Activated CD8-positive, alpha-beta memory T cell treated with anti-CD3 and anti-CD28 coated beads, Interleukin-2, amount 50 U/mL, for 1 hour (primary cell): ENCODE data around the gene ADAMTS2.

Experiments
- DNase-seq: peaks from one replicate; pipeline ENCODE4 v3.0.0-alpha.2; 2020; ENCODE audit errors: extremely low read depth

Gene ADAMTS2

DNA sequence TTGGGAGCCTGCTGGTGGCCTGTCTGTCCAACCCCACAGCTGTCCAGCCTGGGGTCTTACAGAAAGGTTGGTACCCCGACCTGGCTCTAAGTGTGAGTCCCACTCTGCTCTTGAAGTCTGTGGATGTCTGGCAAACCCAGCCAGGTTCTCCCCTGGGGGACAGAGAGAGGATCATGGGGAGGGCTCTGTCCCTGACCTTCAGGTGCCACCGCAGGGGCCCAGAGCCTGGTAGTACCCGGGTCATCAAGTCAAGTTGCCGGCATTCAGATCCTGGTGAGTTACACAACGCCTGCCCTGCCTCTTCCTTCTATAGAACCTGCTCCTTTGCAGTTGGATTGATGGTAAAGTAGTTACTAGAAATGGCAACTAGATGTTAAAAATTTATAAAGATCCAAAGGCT, 66.7 kb downstream of the ADAMTS2 start:
- DNase-seq = no peak

DNA sequence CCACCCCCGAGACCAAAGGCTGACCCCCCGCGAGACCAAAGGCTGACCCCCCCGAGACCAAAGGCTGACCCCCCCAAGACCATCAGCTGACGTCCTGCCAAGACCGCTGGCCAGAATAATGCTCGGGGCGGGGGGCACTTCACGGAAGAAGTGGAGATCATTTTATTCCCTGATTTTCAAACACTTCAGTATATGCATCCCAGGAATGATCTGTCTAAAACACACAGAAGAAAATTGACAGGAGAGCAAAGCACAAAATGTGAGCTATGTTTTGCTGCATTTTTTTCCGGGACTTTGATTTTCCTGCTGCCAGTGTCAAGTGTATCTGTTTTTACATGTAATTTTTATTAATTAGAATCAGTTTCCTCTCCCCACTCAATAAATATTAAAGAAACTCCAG, 67.1 kb downstream of the ADAMTS2 start:
- DNase-seq = no peak

DNA sequence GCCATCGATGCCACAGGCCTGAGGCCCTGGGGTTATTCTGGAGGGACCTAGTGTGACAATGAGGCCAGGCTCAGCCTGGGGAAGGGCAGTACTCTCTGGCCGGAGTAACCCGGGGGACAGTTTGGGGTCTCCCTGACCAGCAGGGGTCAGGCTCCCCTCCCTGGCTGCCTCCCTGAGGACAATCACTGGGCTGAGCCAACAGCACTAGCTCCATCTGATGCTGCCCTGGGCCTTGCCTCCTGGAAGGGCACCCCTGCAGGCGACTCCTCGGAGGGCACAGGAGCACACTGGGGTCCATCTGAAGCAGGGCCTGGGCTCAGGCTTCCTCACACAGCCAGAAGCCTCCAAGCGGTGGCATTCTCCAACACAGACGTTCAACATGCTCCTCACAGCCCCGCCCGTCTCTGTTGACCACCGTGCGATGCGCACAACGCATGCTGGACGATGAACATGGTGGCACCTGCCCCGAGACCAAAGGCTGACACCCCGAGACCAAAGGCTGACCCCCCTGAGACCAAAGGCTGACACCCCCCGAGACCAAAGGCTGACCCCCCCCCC, 68.3 kb downstream of the ADAMTS2 start:
- DNase-seq = no peak

DNA sequence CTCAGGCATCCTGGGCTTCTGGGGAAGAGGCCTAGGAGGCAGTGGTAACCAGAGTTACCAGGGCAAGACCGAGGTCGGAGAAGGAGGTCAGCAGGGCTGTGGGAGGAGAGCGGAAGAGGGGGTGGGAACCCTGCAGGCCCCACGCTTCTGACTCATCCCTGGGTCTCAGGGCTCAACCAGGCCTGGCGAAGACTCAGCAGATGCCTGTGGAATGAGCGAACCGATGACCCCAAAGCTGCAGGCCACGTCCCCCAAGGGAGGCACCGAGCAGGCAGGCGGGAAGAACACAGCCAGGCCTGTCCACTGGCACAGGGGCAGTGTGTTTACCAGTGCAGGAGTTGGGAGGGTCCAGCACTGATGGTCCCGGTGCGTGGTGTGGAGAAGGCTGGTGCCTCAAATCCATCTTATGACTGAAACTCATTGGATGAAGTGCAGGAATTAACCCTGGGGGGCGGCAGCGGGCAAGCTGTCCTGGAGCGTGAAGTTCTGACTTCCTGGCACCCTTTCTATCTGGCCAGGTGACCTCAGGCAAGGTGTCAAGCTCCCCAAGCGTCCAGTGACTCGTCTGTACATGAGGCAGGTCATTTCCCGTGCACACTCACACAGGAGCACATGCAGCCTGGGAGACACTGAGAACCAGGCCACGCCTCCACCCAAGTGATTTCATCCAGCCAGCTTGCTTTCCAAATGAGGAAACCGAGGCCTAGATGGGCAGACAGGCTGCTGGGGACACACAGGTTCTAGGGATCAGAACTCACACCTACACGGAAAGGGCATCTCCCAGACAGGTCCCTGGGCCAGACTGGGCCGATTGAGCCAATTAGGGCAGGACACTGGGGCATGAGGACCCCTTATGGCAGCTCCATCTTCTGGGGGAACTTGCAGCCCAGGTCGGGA, 69.1 kb downstream of the ADAMTS2 start:
- DNase-seq = no peak

DNA sequence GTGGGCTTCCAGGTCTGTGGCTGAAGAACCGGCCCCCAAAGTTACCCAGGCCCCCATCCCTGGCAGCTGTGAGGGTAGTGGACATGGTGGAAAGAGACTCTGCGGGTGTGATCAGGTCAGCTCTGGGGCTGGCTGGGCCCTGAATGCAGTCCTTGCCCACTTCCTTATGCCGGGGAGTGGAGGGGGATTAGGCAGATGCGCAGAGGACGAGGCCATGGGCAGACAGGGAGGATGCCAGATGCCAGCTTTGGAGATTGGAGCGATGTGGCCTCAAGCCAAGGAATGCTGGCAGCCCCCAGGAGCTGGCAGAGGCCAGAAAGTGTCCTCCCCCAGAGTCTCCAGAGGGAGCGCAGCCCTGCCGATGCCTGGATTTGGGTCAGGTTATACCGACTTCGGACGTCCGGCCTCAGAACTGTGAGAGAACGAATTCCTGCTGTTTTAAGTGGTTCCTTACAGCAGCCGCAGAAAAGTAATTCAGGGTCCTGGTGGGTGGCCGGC, 69.8 kb downstream of the ADAMTS2 start:
- no peak for DNase-seq

DNA sequence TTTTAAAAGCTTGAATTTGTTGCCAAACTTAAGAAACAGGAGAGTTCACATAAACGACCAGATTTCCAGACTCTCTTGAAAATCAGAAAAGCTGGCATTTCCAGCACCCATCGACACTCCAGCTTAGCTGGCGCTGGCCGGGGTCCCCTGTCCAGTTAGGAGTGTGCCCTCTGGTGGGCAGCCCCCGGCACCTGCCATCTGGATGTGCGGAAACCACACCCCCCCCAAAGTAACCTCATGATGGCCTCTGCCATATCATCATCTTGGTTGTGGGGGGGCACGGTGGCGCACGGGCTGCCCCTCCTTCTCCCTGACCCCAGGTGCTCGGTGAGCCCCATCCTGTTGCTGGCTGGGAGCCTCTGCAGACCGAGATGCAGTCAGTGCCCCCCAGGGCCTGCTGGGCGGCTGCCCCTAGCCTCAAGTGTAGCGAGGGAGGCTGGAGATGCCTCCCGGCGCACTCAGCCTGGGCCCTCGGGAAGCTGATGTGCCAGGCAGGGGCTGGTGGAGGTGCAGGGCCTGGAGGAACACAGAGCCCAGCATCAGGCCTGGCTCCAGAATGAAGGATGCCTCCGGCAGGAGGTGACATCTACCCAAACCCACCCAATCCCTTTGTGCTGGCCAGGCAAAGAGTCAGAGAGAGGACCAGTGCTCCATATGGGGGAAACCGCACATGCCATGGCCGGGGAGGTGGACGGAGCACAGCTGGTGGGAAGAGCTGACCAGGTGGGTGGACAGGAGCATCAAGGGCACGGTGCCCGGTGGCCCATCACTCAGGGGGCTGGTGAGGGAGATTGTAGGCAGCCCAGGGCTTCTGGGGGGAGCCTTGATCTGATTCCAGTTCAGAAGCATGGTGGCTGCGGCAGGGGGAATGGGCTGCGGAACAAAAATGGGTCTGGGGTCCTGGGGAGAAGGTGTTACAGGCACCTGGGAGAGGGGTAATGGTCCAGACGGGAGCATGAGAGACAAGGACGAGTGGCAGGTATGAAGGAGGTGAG, 70.6 kb downstream of the ADAMTS2 start:
- DNase-seq = no peak

DNA sequence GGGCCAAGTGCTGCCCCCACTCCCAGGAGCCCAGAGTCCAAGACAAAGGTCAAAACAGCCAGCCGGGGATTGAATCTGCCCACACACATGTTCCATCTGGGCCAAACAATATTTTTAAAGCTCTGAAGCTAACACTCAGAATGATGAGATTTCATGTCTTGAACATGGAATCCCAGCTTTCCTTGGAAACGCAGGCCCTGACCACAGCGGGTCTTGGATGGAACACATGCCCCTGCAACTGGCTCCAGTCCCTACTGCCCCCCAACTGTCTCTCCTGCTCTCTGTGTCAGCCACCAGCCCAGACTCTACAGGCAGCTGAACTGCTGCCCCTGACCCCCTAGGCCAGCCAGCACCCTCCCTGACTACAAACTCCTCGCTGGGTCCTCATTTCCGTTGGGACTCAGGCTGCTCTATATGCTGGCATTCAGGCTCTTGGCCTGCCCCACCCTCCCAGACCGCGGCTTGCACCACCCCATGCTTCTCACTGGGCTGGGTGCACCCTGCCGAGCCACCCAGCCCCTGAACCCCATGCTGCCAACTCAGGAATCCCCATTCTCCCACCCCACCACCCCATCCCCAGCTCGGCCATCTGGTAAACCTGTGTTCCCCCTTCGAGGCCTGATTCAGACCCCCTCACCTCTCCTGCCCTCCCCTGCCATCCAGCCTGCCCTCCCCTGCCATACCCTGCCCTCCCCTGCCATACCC, 71.7 kb downstream of the ADAMTS2 start:
- no peak for DNase-seq

DNA sequence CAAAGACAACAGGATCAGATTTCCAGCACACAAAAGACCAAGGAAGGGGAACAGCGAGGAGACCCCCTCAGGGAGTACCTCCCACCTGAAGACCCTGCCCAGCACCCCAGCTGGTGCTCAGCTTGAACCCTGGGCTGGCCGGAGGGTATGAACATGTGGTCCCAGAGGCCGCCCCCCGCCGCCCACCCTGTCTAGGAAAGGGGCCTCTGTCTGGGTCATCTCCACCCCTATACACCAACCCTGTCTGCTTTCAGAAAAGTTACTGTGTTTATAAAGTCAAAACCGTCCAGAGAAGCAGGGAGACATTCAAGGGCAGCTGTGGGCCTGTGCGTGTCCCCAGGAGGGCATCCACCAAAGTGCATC, 72.2 kb downstream of the ADAMTS2 start:
- DNase-seq = no peak

DNA sequence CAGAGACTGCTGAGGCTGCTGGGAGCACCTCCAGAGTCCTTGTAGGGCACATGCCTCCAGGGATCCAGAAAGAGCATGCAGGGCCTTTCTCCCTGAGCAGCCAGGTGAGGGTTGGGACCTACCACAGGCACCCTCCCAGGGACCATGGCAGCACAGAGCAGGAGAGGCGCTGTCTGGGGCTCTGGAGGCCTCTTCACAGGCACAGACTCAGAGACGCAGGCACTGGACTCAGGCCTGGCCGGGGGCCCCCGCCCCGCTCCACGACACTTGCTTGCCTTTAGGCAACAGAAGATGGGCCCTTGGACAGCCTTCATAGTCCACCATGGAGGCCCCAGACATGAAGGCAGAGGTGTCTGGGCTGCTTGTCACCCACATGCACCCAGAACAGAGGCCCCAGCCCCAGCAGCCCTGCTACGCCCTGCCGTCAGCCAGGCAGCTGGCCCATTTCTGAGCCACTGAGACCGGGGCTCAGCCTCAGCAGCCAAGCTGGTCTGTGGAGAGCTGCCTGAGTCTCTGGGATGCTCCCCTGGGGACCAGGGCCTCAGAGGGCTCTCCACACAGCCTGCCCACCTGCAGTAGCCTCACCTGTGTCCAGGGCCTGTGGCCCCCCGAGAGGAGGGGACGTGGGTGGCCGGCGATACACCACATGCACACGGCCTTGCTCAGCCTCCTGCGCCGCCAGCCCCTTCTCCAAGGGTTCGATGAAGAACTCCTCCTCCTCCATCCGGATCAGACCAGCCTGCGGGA, 72.8 kb downstream of the ADAMTS2 start:
- DNase-seq = no peak

DNA sequence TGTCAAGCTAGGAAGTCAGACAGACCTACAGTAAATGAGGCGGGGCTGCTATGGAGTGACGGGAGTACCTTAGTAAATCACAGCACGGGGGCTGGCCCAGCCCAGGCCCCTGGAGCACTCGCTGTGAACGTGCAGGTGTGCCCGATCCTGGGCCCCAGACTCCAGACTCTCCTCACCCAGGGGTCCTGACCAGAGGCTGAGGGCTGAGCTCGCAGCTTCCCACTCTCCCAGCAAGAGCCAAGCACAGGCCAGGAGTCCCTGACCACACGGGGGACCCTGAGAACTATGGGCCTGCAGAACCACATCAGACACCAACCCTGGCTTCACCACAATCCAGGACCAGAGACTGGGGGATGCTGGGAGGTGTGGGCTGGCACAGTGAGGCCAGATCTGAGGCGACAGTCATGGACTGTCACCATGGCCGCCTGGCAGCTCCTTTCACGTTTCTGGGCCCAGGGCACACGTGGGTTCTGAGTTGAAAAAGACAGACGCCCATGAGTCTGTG, 73.4 kb downstream of the ADAMTS2 start:
- DNase-seq = no peak

DNA sequence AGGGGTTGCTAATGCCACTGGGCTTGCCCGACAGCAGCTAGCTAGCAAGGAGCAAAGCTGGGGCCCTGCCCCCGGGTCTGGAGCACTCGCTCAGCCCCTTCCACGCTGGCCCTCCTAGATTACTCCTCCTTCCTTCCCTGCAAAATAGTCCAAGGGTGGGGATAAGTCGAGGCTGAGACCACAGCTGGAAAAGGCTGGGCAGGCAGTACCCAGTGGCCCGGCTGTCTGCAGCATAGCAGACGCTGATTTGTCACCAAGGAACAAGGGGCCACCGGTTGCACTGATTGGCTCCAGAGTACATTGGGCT, 73.9 kb downstream of the ADAMTS2 start:
- DNase-seq = no peak

DNA sequence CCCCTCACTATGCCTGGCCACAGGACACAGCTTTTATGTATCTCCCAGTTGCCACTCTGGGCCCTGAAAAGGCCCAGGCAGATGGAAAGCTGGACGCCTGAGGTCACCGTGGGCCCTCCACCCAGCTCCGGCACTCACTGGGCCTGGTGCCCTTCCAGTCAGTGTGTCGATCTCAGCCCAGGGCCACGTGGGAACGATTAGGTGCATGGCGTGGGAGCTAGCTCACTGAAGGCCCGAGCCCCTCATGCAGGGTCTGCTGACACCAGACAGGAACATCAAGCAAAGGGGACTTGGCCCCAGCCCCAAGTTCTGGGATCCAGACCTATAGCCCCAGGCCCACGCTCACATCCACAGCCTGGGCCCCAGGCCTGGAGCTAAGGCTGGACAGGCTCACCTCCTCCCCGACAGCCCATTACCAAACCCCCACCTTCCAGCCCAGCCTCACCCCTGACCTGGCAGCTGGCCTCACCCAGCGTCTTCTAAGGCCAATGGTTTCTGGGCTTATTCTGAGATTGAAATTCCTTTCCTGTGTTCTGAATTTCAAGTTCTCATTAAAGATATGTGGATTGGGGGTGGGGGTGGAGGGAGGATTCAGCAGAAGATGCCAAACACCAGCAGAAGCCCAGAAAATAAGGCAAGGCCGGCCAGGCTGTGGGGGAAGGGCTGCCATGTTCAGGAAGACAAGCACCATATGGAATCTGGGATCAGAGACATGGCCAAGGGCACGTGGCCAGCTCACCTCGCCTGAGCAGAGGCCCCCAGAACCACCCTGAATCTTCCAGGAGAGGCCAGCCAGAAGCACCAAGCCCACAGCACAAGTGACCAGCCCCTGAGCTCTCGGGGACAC, 74.5 kb downstream of the ADAMTS2 start:
- no peak for DNase-seq

DNA sequence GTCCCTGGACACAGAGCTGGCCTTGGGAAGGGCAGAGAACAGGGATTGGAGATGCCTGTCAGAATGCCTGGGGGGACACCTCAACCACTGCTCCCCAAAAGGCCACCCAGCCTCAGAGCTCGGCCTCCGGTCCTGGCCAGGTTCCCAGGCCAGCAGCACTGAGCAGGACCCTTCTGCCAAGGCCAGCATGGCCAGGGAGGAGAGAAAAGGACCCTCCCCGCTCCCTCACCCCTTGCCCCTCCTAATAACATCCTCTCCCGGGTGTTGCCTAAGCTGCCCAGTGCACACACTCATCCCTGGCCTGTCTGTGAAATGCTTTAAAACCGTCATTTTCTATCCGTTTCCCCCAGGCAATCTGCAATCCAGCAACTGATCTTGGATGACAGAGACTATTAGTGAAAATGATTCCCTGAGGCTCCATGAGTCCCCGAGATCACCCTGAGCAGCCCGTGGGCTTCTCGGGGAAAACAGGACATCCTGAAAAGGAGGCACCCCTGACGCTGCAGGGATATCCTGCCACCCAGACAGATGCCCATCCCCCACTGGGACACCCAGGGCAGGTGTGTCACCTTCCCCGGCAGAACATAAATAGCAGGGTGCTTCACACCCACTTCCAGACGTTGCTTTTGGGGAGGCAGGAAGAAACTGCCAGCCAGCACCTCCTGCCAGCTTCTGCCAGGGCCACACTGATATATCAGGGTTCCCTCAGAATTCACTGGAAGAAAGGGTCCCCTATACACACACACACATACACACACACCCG, 75.3 kb downstream of the ADAMTS2 start:
- no peak for DNase-seq

DNA sequence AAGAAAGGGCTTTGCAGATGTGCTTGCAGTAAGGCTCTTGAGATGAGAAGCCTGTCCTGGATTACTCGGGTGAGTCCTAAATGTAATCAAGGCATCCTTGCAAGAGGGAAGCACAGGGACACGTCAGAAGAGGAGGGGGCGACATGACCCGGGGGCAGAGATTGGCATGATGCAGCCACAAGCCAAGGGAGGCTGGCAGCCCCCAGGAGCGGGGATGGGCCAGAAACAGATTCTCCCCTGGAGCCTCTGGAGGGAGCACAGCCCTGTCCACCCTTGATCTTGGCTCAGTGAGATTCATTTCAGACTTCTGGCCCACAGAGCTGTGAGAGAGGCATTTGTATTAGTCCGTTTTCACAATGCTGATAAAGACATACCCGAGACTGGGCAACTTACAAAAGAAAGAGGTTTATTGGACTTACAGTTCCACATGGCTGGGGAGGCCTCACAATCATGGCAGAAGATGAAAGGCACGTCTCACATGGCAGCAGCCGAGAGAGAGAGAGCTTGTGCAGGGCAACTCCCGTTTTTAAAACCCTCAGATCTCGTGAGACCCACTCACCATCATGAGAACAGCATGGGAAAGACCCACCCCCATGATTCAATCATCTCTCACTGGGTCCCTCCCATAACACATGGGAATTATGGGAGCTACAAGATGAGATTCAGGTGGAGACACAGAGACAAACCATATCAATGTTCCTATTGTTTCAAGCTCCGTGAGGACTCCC, 76.1 kb downstream of the ADAMTS2 start:
- no peak for DNase-seq

DNA sequence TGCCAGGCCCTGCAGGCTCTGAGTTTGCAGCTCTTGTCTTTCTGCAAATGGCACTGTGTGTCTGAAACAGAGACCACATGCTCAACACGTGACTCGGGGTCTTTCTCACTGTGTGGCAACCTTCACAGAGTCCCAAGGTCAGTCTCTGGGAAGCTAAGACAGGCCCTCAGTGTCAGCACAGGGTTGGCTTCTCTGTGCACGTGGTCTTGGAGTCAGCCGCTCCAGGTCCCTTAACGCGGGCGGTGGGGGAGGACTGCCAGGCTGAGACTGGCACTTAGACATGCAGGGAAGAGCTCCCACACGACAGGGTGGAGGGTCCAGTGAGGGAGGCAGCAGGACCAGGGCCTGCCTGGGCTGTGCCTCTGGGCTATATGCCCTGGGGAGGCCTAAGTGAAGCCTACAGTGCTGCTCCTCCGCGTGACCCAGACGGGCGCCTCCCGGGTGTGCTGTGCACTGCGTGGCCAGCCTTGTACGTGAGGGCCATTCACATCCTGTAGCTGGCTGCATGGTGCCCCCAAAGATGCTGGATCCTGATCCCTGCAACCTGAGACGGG, 76.8 kb downstream of the ADAMTS2 start:
- DNase-seq = no peak

DNA sequence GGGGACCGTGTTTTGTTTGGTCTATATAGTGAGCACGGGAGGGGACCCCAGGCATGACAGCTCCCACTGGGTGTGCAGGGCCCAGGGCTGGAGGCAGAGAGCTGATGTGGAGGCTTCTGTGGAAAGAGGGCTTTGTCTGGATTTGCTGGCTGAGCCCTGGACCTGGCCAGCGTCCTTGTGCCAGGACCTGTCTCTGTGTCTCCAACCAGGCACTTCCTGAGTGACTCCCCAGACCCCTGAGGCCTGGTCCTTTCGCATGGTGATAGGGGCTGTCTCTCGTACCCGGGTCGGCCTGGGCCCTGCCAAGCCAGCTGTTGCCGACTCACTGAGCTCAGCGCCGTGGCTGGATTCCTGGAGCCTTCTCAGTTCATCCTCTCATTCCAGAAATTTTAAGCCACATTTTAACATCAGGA, 77.6 kb downstream of the ADAMTS2 start:
- no peak for DNase-seq

DNA sequence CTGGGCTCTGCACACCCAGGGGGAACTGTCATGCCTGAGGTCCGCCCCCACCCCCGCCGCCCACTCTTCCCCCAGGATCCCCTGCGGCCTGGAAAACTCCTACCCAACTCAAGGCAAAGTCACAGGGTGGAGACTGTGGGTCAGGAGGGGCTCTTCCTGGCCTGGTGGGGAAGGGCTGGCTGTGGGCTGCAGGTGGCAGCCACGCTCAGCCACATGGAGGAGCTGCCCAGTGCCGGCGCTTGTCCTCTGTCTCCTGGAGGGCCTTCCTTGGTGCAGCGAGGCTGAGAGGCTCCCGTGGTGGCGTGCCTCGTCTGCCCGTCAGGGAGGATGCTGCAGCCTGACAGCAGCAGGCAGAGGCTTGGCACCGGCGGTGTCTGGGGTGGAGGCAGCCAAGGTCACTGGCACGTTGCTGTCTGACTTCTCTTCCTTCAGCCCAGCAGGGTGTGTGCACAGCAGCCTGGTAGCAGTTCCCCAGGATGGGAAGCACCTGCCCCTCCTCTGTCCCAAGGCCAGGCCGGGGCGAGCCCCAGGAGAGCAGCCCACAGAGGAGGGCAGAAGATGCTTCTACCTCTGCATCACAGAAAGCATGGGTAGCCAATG, 78.1 kb downstream of the ADAMTS2 start:
- DNase-seq = no peak
